CD1c-positive myeloid dendritic cell (primary cell): ENCODE measurements around the gene SYNE1.

Experiments used
- DNase-seq: peaks from one replicate; pipeline ENCODE4 v3.0.0-alpha.2; 2016; ENCODE audit errors: extremely low spot score

SYNE1 gene

GRCh38 chr6:152316024-152316423 lies 321.1 kb downstream of the SYNE1 start:
- DNase-seq: peak; percentile 52

GRCh38 chr6:152314483-152314832 lies 322.7 kb downstream of the SYNE1 start:
- DNase-seq: no peak

GRCh38 chr6:152313542-152314482 lies 323.4 kb downstream of the SYNE1 start:
- DNase-seq: no peak

GRCh38 chr6:152312434-152312833 lies 324.7 kb downstream of the SYNE1 start:
- DNase-seq: no peak

- no peak for DNase-seq
These were observed 326.7 kb downstream of the SYNE1 start for GRCh38 chr6:152310371-152310954.

- no peak for DNase-seq
These were observed 327.5 kb downstream of the SYNE1 start for GRCh38 chr6:152309648-152310047.

- no peak for DNase-seq
These were observed 328.2 kb downstream of the SYNE1 start for GRCh38 chr6:152309006-152309405.

- no peak for DNase-seq
These were observed 328.9 kb downstream of the SYNE1 start for GRCh38 chr6:152308306-152308705.

- no peak for DNase-seq
These were observed 331.5 kb downstream of the SYNE1 start for GRCh38 chr6:152305672-152306071.

- peak; percentile 96 for DNase-seq
These were observed 335.2 kb downstream of the SYNE1 start for GRCh38 chr6:152301765-152302568.

- no peak for DNase-seq
These were observed 336.0 kb downstream of the SYNE1 start for GRCh38 chr6:152301021-152301764.

GRCh38 chr6:152300517-152300916 lies 336.6 kb downstream of the SYNE1 start:
- DNase-seq: no peak

GRCh38 chr6:152298848-152299735 lies 338.1 kb downstream of the SYNE1 start:
- peak; percentile 43 for DNase-seq

GRCh38 chr6:152298055-152298647 lies 339.0 kb downstream of the SYNE1 start:
- DNase-seq: no peak

GRCh38 chr6:152296648-152297376 lies 340.4 kb downstream of the SYNE1 start:
- DNase-seq: no peak

- DNase-seq: no peak
These were observed 341.2 kb downstream of the SYNE1 start for GRCh38 chr6:152295920-152296319.

- DNase-seq: no peak
These were observed 341.8 kb downstream of the SYNE1 start for GRCh38 chr6:152295346-152295745.

- DNase-seq: no peak
These were observed 343.8 kb downstream of the SYNE1 start for GRCh38 chr6:152293404-152293803.

GRCh38 chr6:152292555-152292954 lies 344.6 kb downstream of the SYNE1 start:
- no peak for DNase-seq

GRCh38 chr6:152290693-152291092 lies 346.5 kb downstream of the SYNE1 start:
- no peak for DNase-seq
